Measurements from ENCODE around the gene VHLL.
A peak's percentile ranks its signal among the peaks of the same experiment; 100 is the strongest.

The VHLL gene

GRCh38 chr1:156293098-156293434, 6.0 kb downstream of the VHLL start:
- no peak overlapping the region for H3K27ac ChIP-seq
- TF ChIP-seq Cebpa-rat (IDR thresholded peaks at IDR 0.05): no peak
- no peaks in the 10 kb centered on the region for H3K4me1 ChIP-seq
- H3K4me3 ChIP-seq: no peak overlapping the region
- no peaks in the 10 kb centered on the region for H3K9me3 ChIP-seq
- H3K9ac ChIP-seq: no peak overlapping the region
- peaks cover 28% of the 10 kb centered on the region for H3K36me3 ChIP-seq
- H4K20me1 ChIP-seq: no peaks in the 10 kb centered on the region
- H3K27me3 ChIP-seq: no peaks in the 10 kb centered on the region
- H3K4me2 ChIP-seq: no peak overlapping the region

GRCh38 chr1:156291226-156292061, 7.7 kb downstream of the VHLL start:
- no peak overlapping the region for H3K27ac ChIP-seq
- H3K27me3 ChIP-seq: no peaks in the 10 kb centered on the region
- no peak overlapping the region for H3K4me3 ChIP-seq
- no peaks in the 10 kb centered on the region for H3K4me1 ChIP-seq
- H4K20me1 ChIP-seq: no peaks in the 10 kb centered on the region
- no peak overlapping the region for H3K4me2 ChIP-seq
- no peak overlapping the region for H3K9ac ChIP-seq
- peaks cover 33% of the 10 kb centered on the region for H3K36me3 ChIP-seq
- H3K9me3 ChIP-seq: no peaks in the 10 kb centered on the region
- TF ChIP-seq Cebpa-rat (IDR thresholded peaks at IDR 0.05): no peak

- H3K4me1 ChIP-seq: no peaks in the 10 kb centered on the region
- no peaks in the 10 kb centered on the region for H3K27me3 ChIP-seq
- no peaks in the 10 kb centered on the region for H3K9me3 ChIP-seq
- H3K36me3 ChIP-seq: peaks cover 49% of the 10 kb centered on the region
- no peaks in the 10 kb centered on the region for H4K20me1 ChIP-seq
- no peak overlapping the region for H3K27ac ChIP-seq
- no peak overlapping the region for H3K4me3 ChIP-seq
- no peak overlapping the region for H3K4me2 ChIP-seq
- no peak overlapping the region for H3K9ac ChIP-seq
- no peak for TF ChIP-seq Cebpa-rat (IDR thresholded peaks at IDR 0.05)
These were observed 9.2 kb downstream of the VHLL start for GRCh38 chr1:156289857-156290256.

- peaks cover 10% of the 10 kb centered on the region for H4K20me1 ChIP-seq
- no peak overlapping the region for H3K27ac ChIP-seq
- H3K4me3 ChIP-seq: no peak overlapping the region
- peaks cover 22% of the 10 kb centered on the region for H3K4me1 ChIP-seq
- H3K36me3 ChIP-seq: peaks cover 34% of the 10 kb centered on the region
- no peaks in the 10 kb centered on the region for H3K9me3 ChIP-seq
- TF ChIP-seq Cebpa-rat (IDR thresholded peaks at IDR 0.05): no peak
- H3K4me2 ChIP-seq: no peak overlapping the region
- 0 out of 2 replicates have a peak overlapping the region, but pooled peaks have one; percentile 19 for H3K9ac ChIP-seq
- no peaks in the 10 kb centered on the region for H3K27me3 ChIP-seq
These were observed 13.0 kb downstream of the VHLL start for GRCh38 chr1:156286061-156286460.

GRCh38 chr1:156285437-156285836, 13.7 kb downstream of the VHLL start:
- no peak for TF ChIP-seq Cebpa-rat (IDR thresholded peaks at IDR 0.05)
- no peak overlapping the region for H3K27ac ChIP-seq
- no peak overlapping the region for H3K4me2 ChIP-seq
- no peak overlapping the region for H3K4me3 ChIP-seq
- H4K20me1 ChIP-seq: peaks cover 16% of the 10 kb centered on the region
- H3K9ac ChIP-seq: no peak overlapping the region
- H3K9me3 ChIP-seq: no peaks in the 10 kb centered on the region
- H3K27me3 ChIP-seq: no peaks in the 10 kb centered on the region
- H3K4me1 ChIP-seq: peaks cover 29% of the 10 kb centered on the region
- peaks cover 33% of the 10 kb centered on the region for H3K36me3 ChIP-seq

- H3K9ac ChIP-seq: no peak overlapping the region
- no peak overlapping the region for H3K4me3 ChIP-seq
- H3K36me3 ChIP-seq: peaks cover 39% of the 10 kb centered on the region
- H3K27ac ChIP-seq: no peak overlapping the region
- TF ChIP-seq Cebpa-rat (IDR thresholded peaks at IDR 0.05): no peak
- no peaks in the 10 kb centered on the region for H3K27me3 ChIP-seq
- no peaks in the 10 kb centered on the region for H3K9me3 ChIP-seq
- H4K20me1 ChIP-seq: peaks cover 23% of the 10 kb centered on the region
- peaks cover 34% of the 10 kb centered on the region for H3K4me1 ChIP-seq
- H3K4me2 ChIP-seq: no peak overlapping the region
These were observed 14.3 kb downstream of the VHLL start for GRCh38 chr1:156284757-156285156.

GRCh38 chr1:156284112-156284511, 15.0 kb downstream of the VHLL start, which contains the start of gene TMEM79:
Gene TMEM79, plus strand, starts transcription at chr1:156284325. Its CDS starts 902 bp downstream, at chr1:156285227.
- H3K9ac ChIP-seq: peak within 1 kb of the TSS; percentile 96
- H3K4me2 ChIP-seq: peak within 1 kb of the TSS; percentile 95
- peaks cover 42% of the 10 kb centered on the region for H3K36me3 ChIP-seq
- H3K27me3 ChIP-seq: no peaks in the 10 kb centered on the region
- peaks cover 34% of the 10 kb centered on the region for H3K4me1 ChIP-seq
- no peak for TF ChIP-seq Cebpa-rat (IDR thresholded peaks at IDR 0.05)
- peak within 1 kb of the TSS; percentile 83 for H3K4me3 ChIP-seq
- H4K20me1 ChIP-seq: peaks cover 29% of the 10 kb centered on the region
- H3K9me3 ChIP-seq: no peaks in the 10 kb centered on the region
- peak within 1 kb of the TSS; percentile 95 for H3K27ac ChIP-seq

- H3K4me2 ChIP-seq: peak overlapping the region; percentile 95
- peak overlapping the region; percentile 95 for H3K27ac ChIP-seq
- H3K4me3 ChIP-seq: peak overlapping the region; percentile 83
- peak overlapping the region; percentile 96 for H3K9ac ChIP-seq
- TF ChIP-seq Cebpa-rat (IDR thresholded peaks at IDR 0.05): no peak
- peaks cover 34% of the 10 kb centered on the region for H3K4me1 ChIP-seq
- H3K27me3 ChIP-seq: no peaks in the 10 kb centered on the region
- no peaks in the 10 kb centered on the region for H3K9me3 ChIP-seq
- peaks cover 35% of the 10 kb centered on the region for H4K20me1 ChIP-seq
- H3K36me3 ChIP-seq: peaks cover 43% of the 10 kb centered on the region
These were observed 15.6 kb downstream of the VHLL start for GRCh38 chr1:156283521-156283920.

- peak within 1 kb of the TSS; percentile 95 for H3K27ac ChIP-seq
- no peaks in the 10 kb centered on the region for H3K27me3 ChIP-seq
- H3K4me1 ChIP-seq: peaks cover 34% of the 10 kb centered on the region
- H3K4me2 ChIP-seq: peak within 1 kb of the TSS; percentile 95
- peak within 1 kb of the TSS; percentile 96 for H3K9ac ChIP-seq
- H3K9me3 ChIP-seq: no peaks in the 10 kb centered on the region
- H3K4me3 ChIP-seq: peak within 1 kb of the TSS; percentile 83
- TF ChIP-seq Cebpa-rat (IDR thresholded peaks at IDR 0.05): no peak
- H3K36me3 ChIP-seq: peaks cover 49% of the 10 kb centered on the region
- H4K20me1 ChIP-seq: peaks cover 44% of the 10 kb centered on the region
These were observed 16.5 kb downstream of the VHLL start, which contains the start of gene SMG5 for GRCh38 chr1:156282479-156283222. Gene SMG5, minus strand, starts transcription at chr1:156282825. Its CDS starts 145 bp downstream, at chr1:156282680.
